Measurements from ENCODE around the gene GNPTAB.

- TF ChIP-seq CTCF (IDR thresholded peaks at IDR 0.05) (no peak), POLR2A (IDR thresholded peaks at IDR 0.05) (no peak)
Observed at GRCh38 chr12:101876322-101876860, 45.6 kb upstream of the GNPTAB start.
